D721Med (cell line): Measurements from ENCODE around the gene LRP1B.

Source experiments
- DNase-seq: peaks from one replicate; pipeline ENCODE4 v3.0.0; 2011; ENCODE audit warnings: low spot score; ENCODE audit not compliant: insufficient read length
- FAIRE-seq: peaks from 2 replicates; lab custom pipeline; 2011; peaks lifted over from hg19 to GRCh38; lab: Jason Lieb, UNC
- CTCF ChIP-seq: IDR thresholded peaks from 2 replicates; pipeline ENCODE4 v1.5.1; 2012; ENCODE audit warnings: mild to moderate bottlenecking, control low read depth; ENCODE audit not compliant: insufficient read depth; ENCODE audit errors: missing control alignments

LRP1B gene

GRCh38 chr2:141497272-141497671 lies 633.5 kb downstream of the LRP1B start:
- no peak for TF ChIP-seq CTCF
- FAIRE-seq (no peak), DNase-seq (no peak)

- no peak for DNase-seq
- no peak for TF ChIP-seq CTCF
- FAIRE-seq = no peak
These were observed 634.0 kb downstream of the LRP1B start for GRCh38 chr2:141496810-141497209.

GRCh38 chr2:141493936-141494335 lies 636.9 kb downstream of the LRP1B start:
- no peak for TF ChIP-seq CTCF
- no peak for FAIRE-seq
- DNase-seq = no peak

- FAIRE-seq = no peak
These were observed 638.0 kb downstream of the LRP1B start for GRCh38 chr2:141492816-141493215.

GRCh38 chr2:141490886-141491285 lies 639.9 kb downstream of the LRP1B start:
- no peak for DNase-seq
- no peak for FAIRE-seq
- no peak for TF ChIP-seq CTCF

More at GRCh38 chr2:141492816-141493215, 638.0 kb downstream of the LRP1B start:
- no peak for TF ChIP-seq CTCF
- no peak for DNase-seq

- TF ChIP-seq CTCF = no peak
- DNase-seq (no peak), FAIRE-seq (no peak)
These were observed 648.1 kb downstream of the LRP1B start for GRCh38 chr2:141482697-141483096.

GRCh38 chr2:141475801-141476200 lies 655.0 kb downstream of the LRP1B start:
- FAIRE-seq = no peak
- DNase-seq = no peak
- TF ChIP-seq CTCF = no peak
